GM19463 (cell line): ENCODE data around the gene FCN1.

Experiments
- ATAC-seq: cut with Tn5 transposase; IDR thresholded peaks from one replicate; pipeline ENCODE4 v1.9.1; 2021; ENCODE audit warnings: mild to moderate bottlenecking, moderate library complexity; ENCODE audit not compliant: unreplicated experiment

The FCN1 gene

GRCh38 chr9:134894136-134894860, 23.4 kb downstream of the FCN1 start:
- no peak for ATAC-seq

DNA sequence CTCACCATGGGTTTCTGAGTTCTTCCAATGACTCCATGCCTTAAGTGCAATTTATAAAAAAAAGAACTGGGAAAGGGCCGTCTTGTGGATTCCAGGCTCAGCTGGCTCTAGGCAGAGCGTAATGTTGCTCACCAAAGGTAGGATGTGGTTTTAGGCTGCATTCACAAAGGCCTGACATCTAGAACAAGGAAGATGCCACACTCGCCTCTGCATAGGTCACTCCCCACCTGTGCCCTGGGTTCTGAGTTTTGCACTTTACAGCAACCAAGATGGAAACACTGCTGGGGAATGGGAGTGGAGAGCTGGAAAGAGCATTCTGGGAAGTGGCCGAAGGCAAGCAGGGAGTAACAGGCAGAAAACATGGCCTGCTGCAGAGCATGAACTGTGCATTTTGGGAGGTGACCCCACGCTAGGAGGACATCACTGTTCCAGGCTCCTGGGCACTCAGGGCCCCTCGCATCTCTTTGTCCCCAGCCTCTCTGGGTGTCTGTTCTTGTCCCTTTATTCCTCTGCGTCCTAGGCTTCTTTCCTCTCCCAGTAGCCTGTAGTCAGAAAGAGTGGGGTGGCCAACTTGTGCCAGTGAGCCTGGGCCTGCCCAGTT, 24.8 kb downstream of the FCN1 start:
- ATAC-seq: no peak

DNA sequence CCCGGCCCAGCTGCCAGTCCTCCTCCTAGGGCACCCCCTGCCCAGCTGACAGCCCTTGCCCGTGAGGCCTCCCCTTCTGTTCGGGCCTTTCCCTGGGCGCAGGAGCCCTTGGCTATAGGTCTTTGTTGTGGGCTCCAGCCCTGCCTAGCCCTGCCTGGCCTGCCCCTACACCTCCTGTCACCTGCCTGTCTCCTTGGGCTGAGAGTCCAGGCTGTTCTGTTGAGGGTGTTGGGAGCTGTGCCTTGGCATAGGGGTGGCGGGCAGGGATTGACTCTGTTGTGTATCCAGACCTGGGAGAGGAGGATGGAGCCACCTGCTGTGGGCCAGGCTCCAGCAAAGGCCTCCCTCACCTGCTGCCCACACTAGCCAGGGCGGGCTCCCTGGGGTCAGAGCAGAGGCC, 25.5 kb downstream of the FCN1 start:
- no peak for ATAC-seq

DNA sequence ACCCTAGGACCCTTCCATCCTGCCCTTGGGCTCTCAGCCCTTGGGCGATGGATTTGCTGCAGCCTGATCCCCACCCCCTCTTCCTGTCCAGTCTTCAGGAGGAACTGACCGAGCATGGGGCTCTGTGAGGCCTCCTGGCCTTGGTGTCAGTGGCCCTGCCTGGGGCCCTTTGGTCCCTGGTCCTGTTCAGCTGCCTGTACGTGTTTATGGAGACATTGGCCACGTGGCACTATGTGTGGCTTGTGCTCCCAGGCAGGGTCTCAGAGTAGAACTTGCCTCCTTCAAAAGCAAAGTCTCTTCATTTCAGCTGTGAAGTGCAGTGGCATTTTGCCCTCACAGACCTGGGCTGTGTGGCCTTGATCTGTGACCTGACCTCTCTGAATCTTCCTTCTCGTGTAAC, 26.0 kb downstream of the FCN1 start:
- no peak for ATAC-seq

GRCh38 chr9:134891053-134891452, 26.7 kb downstream of the FCN1 start:
- ATAC-seq: no peak

- ATAC-seq: no peak
Measured at GRCh38 chr9:134890155-134890495, 27.6 kb downstream of the FCN1 start.

- no peak for ATAC-seq
Measured at GRCh38 chr9:134889386-134890154, 28.1 kb downstream of the FCN1 start.

GRCh38 chr9:134888603-134889190, 29.0 kb downstream of the FCN1 start:
- ATAC-seq: no peak

- ATAC-seq: no peak
Measured at GRCh38 chr9:134887686-134888602, 29.8 kb downstream of the FCN1 start.

DNA sequence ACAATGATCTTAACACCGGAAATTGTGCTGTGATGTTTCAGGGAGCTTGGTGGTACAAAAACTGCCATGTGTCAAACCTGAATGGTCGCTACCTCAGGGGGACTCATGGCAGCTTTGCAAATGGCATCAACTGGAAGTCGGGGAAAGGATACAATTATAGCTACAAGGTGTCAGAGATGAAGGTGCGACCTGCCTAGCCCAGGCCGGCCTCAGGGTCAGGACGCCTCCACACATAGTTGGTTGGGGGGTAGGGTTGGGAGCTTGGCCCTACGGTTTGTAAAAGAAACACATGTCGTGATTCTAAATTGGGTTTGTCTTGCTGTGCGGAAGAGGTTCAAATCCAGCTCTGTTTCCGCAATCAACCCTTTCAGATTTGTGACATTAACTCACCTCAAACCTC, 30.5 kb downstream of the FCN1 start:
- ATAC-seq: no peak

DNA sequence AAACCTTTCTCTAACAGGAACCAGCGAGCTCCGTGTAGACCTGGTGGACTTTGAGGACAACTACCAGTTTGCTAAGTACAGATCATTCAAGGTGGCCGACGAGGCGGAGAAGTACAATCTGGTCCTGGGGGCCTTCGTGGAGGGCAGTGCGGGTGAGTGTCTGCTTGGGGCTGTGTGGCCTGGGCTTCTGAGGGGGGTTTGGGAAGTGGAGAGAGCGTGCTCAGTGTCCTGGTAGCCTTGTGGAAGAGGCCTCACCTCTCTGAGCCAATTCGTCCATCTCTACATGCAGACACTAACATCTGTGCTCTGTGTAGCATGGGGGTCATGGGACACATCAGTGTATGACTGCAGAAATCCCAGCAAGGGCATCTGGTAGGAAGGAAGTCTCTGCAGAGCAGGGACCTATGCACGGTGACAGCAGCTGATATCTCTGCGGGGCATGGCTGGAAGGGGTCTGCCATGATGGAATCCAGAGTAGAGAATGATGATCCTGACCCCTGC, 31.2 kb downstream of the FCN1 start:
- ATAC-seq: no peak

- ATAC-seq: no peak
Measured at GRCh38 chr9:134885679-134886412, 31.9 kb downstream of the FCN1 start.

GRCh38 chr9:134885001-134885678, 32.6 kb downstream of the FCN1 start:
- no peak for ATAC-seq

- ATAC-seq: no peak
Measured at GRCh38 chr9:134884492-134884891, 33.2 kb downstream of the FCN1 start.

DNA sequence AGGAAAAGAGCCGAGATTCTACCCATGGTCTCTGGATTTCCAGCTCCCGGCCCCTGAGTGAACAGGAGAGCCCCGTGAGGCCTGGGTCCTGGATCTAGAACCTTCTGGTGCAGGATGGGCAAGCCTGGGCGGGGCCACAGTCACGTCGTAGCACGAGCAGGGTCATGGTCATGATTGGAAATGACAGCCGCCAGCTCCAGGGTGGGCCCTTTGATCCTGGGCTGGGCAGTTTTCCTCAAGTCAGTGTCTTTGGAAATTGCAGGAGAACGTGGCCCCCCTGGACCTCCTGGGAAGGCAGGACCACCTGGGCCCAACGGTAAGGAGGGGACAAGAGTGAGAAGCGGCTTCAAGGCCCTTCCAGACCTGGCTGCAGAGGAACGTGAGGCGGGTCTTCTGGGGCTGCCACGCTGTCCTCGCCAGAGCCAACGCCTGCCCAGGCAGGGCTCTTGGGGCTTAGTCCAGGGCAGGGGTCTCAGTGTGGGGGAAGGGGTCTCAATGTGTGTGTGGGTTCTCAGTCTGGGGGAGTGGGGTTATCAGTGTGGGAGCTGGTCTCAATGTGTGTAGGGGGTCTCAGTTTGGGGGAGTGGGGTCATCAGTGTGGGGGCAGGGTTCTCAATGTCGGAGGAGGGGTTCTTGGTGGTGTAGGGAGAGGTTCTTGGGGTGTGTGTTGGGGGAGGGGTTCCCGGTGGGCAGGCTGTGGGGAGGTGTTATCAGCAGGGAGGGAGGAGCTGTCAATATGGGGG, 34.5 kb downstream of the FCN1 start:
- ATAC-seq: no peak

DNA sequence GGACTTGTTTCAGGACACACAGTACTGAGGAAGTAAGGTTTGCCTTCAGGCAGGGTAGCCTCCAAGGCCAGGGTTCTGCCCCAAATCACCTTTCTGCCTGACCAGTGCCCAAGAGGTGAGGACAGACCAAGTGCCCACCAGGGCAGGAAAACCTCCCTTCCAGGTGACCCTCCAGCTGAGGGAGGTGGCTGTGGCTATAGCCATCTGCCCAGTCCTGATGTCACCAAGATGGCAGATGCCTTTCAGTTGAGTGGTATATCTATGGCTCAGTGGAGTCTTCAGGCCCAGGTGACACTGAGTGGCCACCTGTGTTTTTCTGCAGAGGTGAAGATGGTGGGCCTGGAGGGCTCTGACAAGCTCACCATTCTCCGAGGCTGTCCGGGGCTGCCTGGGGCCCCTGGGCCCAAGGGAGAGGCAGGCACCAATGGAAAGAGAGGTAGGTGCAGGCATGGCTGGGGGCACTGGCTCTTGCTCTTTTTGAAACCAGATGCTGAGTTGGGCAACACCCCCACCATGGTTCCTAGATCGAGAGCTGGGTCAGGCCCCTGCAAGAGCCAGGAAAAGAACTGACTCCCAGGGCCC, 35.4 kb downstream of the FCN1 start:
- no peak for ATAC-seq

DNA sequence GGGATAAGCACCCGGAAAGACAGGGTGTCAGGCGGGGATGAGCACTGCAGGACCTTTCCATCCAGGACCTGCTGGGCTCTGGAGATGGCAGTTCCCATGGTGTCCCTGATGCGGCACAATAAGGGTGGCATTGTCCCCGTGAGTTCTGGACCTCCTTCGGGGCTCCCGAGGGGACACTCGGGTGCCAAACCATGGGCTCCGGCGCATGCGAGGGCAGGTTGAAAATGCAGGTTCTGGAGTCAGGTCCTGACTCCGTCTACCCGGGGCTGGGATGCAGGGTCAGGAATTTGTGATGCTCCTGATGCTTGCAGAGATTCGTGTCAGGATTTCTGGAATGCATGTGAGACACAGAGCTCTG, 36.4 kb downstream of the FCN1 start:
- no peak for ATAC-seq
